ENCODE measurements around the gene SNX9. TPM values are rescaled to one million over a fixed set of nuclear protein-coding genes. Genes with fewer than 3 reads are reported as not detected.

Gene SNX9
- total RNA-seq, 2 experiments from 2014 or later: 46.6 to 48.5 TPM

DNA sequence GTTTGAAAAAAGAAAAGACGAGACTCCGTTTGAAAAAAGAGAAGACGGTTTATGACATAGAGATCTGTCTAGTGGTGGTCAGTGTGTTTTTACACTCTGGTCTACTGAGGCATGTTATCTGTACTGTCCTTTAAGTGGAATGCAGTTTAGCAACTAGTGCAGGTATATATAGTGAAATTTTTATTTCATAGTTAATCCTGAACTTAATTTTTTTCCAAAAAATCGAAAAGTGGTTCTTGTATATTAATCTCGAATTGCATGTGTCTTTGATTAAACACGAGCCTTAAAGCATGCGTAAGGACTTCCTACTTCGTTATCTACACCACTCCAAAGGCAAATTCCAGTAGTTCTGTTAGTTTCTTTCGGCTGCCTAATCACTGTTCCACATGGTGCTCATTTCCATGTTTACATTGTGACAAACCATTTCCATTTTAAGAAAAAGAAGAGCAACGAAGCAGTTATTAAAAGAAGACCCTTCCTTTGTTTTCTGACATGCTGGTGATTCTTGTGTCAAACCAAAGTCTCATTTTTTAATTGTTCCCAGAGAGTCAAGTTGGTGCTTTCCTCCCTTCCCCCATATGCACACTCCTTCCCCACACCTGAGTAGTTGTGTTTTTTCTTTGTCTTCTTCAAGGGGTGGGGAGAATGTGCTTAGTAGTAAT lies 2.3 kb downstream of the SNX9 start:
- TF ChIP-seq, protein P1, sequence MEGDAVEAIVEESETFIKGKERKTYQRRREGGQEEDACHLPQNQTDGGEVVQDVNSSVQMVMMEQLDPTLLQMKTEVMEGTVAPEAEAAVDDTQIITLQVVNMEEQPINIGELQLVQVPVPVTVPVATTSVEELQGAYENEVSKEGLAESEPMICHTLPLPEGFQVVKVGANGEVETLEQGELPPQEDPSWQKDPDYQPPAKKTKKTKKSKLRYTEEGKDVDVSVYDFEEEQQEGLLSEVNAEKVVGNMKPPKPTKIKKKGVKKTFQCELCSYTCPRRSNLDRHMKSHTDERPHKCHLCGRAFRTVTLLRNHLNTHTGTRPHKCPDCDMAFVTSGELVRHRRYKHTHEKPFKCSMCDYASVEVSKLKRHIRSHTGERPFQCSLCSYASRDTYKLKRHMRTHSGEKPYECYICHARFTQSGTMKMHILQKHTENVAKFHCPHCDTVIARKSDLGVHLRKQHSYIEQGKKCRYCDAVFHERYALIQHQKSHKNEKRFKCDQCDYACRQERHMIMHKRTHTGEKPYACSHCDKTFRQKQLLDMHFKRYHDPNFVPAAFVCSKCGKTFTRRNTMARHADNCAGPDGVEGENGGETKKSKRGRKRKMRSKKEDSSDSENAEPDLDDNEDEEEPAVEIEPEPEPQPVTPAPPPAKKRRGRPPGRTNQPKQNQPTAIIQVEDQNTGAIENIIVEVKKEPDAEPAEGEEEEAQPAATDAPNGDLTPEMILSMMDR (IDR thresholded peaks at IDR 0.05): no peak
- CTCF ChIA-PET: interaction anchor here (1.6 kb wide), 1 partner anchor 48 kb away, joined by 5 read pairs; no protein-coding TSS in a partner anchor
- Histone ChIP-seq H3K4me1 (ENCODE audit: insufficient read depth, low read length) (peaks cover 18% of the 10 kb centered on the region), H3K36me3 (ENCODE audit: insufficient read depth, low read length) (peaks cover 3% of the 10 kb centered on the region), H3K27ac (ENCODE audit: low read depth in 1 of 2, low read length in 2 of 2) (no peak overlapping the region), H3K27me3 (ENCODE audit: control insufficient read depth in 1 of 2, insufficient read depth in 2 of 2, low read length in 2 of 2) (no peaks in the 10 kb centered on the region), H3K9me3 (ENCODE audit: control insufficient read depth in 1 of 2, insufficient read depth in 1 of 2, low read length in 2 of 2) (no peaks in the 10 kb centered on the region), H3K4me3 (ENCODE audit: low read length) (no peak overlapping the region)
- DNase-seq (no peak), ATAC-seq (ENCODE audit: poor library complexity) (no peak)
- POLR2A ChIA-PET: interaction anchor here (0.7 kb wide), 1 partner anchor 89 kb away, joined by 3 read pairs; no protein-coding TSS in a partner anchor
- H3K36me3 Mint-ChIP-seq (ENCODE audit: low read depth): peaks cover 10% of the 10 kb centered on the region
- intact Hi-C loops (cut with DNase I, micrococcal nuclease): no loop called here
- H3K4me3 Mint-ChIP-seq: peak overlapping the region; percentile 81
- H3K27me3 Mint-ChIP-seq: no peaks in the 10 kb centered on the region
- peak overlapping the region; percentile 98 for H3K27ac Mint-ChIP-seq
- H3K9me3 Mint-ChIP-seq: no peaks in the 10 kb centered on the region
- peaks cover 61% of the 10 kb centered on the region for H3K4me1 Mint-ChIP-seq (ENCODE audit: low read depth)

DNA sequence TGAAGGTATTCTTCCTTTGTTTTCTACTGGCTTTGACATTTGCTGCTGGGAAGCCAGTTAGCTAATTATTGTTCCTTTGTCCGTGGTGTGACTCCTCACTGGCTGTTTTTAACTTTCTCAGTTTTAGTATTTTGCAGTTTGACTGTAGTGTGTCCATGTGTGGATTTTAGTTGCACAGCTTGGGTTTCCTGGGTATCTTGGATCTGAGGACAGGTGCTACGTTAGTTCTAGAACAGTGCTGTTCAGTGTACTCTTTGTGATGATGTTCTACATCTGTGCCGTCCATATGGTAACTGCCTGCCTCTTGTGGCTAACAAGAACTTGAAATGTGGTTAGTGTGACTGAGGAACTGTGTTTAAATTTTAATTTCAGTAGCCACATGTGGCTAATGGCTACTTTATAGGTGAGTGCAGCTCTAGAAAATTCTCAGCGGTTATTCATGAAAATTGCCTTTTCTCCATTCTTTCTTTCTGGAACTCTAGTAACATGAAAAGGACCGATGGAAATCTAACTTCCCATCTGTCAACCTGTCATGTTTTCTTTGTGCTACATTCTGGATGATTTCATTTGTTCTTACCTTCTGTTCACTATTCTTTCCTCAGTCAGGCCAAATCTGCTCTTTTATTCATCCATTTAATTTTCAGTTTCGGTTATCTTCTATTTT lies 7.4 kb downstream of the SNX9 start:
- H3K9me3 Mint-ChIP-seq: no peaks in the 10 kb centered on the region
- Histone ChIP-seq H3K9me3 (ENCODE audit: control insufficient read depth in 1 of 2, insufficient read depth in 1 of 2, low read length in 2 of 2) (peaks cover 0 to 3% of the 10 kb centered on the region in 2 experiments), H3K4me3 (ENCODE audit: low read length) (no peak overlapping the region), H3K27ac (ENCODE audit: low read depth in 1 of 2, low read length in 2 of 2) (no peak overlapping the region), H3K36me3 (ENCODE audit: insufficient read depth, low read length) (peaks cover 3% of the 10 kb centered on the region), H3K4me1 (ENCODE audit: insufficient read depth, low read length) (peaks cover 32% of the 10 kb centered on the region), H3K27me3 (ENCODE audit: control insufficient read depth in 1 of 2, insufficient read depth in 2 of 2, low read length in 2 of 2) (no peaks in the 10 kb centered on the region)
- TF ChIP-seq, protein P1 (IDR thresholded peaks at IDR 0.05): no peak
- peak overlapping the region; percentile 24 for H3K27ac Mint-ChIP-seq
- peaks cover 76% of the 10 kb centered on the region for H3K4me1 Mint-ChIP-seq (ENCODE audit: low read depth)
- H3K27me3 Mint-ChIP-seq: no peaks in the 10 kb centered on the region
- intact Hi-C loops (cut with DNase I, micrococcal nuclease): no loop called here
- DNase-seq: peak in 1 of 14 experiments; percentile 17
- ATAC-seq (ENCODE audit: poor library complexity): no peak
- ChIA-PET CTCF (interaction anchor here (1.0 to 1.8 kb wide), 4 partner anchors 10 to 161 kb away, joined by 3 to 4 read pairs (median 4); no protein-coding TSS in a partner anchor), POLR2A (no interaction called here)
- peaks cover 5% of the 10 kb centered on the region for H3K36me3 Mint-ChIP-seq (ENCODE audit: low read depth)
- H3K4me3 Mint-ChIP-seq: peak overlapping the region; percentile 42

DNA sequence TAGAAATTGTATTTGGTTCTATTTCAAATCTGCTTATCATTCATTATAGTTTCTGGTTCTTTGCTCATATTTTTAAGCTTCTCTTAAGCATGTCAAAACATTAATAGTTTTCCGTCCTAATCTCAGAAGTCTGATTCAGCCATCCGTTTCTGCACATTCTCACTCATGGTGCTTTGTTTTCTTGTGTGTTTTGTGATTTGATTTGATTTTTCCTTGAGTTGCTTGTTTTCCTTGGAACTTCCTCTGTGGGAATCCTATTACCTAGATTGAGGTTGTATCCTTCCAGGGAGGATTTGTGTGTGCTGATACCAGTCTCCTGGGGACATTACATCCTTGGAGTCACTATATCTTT lies 7.9 kb downstream of the SNX9 start:
- H3K4me1 Mint-ChIP-seq (ENCODE audit: low read depth): peaks cover 76% of the 10 kb centered on the region
- no peak for DNase-seq
- peaks cover 0 to 3% of the 10 kb centered on the region in 2 experiments for H3K9me3 ChIP-seq (ENCODE audit: control insufficient read depth in 1 of 2, insufficient read depth in 1 of 2, low read length in 2 of 2)
- TF ChIP-seq, protein P1 (IDR thresholded peaks at IDR 0.05): no peak
- peaks cover 32% of the 10 kb centered on the region for H3K4me1 ChIP-seq (ENCODE audit: insufficient read depth, low read length)
- no peaks in the 10 kb centered on the region for H3K9me3 Mint-ChIP-seq
- no peak overlapping the region for H3K4me3 ChIP-seq (ENCODE audit: low read length)
- no peak for ATAC-seq (ENCODE audit: poor library complexity)
- intact Hi-C loops (cut with DNase I, micrococcal nuclease): no loop called here
- peaks cover 3% of the 10 kb centered on the region for H3K36me3 ChIP-seq (ENCODE audit: insufficient read depth, low read length)
- H3K27ac Mint-ChIP-seq: no peak overlapping the region
- peaks cover 5% of the 10 kb centered on the region for H3K36me3 Mint-ChIP-seq (ENCODE audit: low read depth)
- POLR2A ChIA-PET: interaction anchor here (1.3 kb wide), 1 partner anchor 32 kb away, joined by 4 read pairs; no protein-coding TSS in a partner anchor
- CTCF ChIA-PET: interaction anchor here (1.4 kb wide), 1 partner anchor 43 kb away, joined by 4 read pairs; no protein-coding TSS in a partner anchor
- H3K4me3 Mint-ChIP-seq: peak overlapping the region; percentile 42
- no peaks in the 10 kb centered on the region for H3K27me3 Mint-ChIP-seq
- H3K27me3 ChIP-seq (ENCODE audit: control insufficient read depth in 1 of 2, insufficient read depth in 2 of 2, low read length in 2 of 2): no peaks in the 10 kb centered on the region
- H3K27ac ChIP-seq (ENCODE audit: low read depth in 1 of 2, low read length in 2 of 2): no peak overlapping the region
